Retinal pigment epithelial cell (primary cell): ENCODE data around the gene ERC2.

Experiments used
- DNase-seq: peaks from one replicate; pipeline ENCODE4 v3.0.0-alpha.2; 2010; ENCODE audit warnings: low read depth
- H3K4me3 ChIP-seq: 2 replicates; pipeline ENCODE4 v1.5.1; 2011; ENCODE audit warnings: mild to moderate bottlenecking, low read length, control low read depth, moderate library complexity
- TF ChIP-seq, protein P1 (sequence below): conservative IDR thresholded peaks from 2 replicates; pipeline ENCODE4 v1.5.1; 2011; ENCODE audit warnings: low read depth, low read length, control low read depth, inconsistent platforms

ERC2 gene

DNA sequence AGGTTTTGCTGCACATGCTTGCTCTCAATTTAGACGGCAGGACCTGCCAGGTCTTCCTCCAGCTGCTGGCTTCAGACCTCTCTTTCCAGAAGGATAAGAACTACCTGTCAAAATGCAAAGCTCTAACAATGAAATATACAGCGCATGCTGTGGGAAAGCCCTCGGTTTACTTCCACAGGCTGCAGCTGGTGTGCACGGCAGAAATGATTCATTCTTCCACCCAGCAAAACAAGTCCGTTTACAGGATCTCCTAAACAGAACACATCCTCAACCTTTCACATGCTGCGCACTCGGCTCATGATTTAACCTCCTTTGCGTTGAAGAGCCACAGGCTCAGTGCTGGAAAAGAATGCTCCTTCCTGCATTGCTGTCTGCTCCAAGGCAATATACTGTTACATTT lies 888.8 kb downstream of the ERC2 start:
- DNase-seq: no peak
- no peak overlapping the region for H3K4me3 ChIP-seq
- TF ChIP-seq, protein P1, sequence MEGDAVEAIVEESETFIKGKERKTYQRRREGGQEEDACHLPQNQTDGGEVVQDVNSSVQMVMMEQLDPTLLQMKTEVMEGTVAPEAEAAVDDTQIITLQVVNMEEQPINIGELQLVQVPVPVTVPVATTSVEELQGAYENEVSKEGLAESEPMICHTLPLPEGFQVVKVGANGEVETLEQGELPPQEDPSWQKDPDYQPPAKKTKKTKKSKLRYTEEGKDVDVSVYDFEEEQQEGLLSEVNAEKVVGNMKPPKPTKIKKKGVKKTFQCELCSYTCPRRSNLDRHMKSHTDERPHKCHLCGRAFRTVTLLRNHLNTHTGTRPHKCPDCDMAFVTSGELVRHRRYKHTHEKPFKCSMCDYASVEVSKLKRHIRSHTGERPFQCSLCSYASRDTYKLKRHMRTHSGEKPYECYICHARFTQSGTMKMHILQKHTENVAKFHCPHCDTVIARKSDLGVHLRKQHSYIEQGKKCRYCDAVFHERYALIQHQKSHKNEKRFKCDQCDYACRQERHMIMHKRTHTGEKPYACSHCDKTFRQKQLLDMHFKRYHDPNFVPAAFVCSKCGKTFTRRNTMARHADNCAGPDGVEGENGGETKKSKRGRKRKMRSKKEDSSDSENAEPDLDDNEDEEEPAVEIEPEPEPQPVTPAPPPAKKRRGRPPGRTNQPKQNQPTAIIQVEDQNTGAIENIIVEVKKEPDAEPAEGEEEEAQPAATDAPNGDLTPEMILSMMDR: no peak

DNA sequence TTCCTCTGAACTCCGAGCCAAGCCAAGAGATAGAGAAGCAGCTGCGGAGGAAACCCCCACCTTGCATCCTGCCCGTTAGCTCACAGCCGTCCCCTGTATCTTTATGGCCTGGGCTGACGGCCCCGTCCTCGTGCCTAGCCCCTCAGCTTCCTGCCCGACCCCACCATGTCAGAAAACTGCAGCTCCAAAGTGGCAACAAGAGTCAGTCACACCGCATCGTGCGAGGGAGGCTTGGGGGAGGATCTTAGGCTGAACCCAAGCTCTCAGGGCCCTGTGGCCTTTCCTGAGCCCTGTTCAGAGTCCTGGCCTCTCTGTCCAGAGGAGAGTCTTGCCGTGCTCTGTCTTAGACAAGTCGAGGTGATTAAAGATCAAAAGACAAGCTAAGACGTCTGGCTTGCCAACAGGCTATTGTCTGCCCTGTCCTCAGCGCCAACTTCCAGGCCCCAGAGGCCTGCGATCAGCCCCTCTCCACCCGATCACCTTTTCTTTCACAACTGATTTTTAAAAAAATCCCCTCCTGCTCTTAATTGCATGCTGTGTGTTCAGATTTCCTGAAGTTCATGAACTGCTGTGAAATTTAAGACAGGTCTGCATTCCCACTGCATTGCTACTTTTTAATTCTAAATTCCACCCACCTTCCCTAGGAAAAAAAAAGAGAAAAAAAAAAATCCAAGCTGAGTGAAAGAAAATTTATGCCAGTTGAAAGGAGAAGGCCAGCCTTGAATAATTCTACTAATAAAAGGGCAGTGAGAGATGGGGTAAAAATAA lies 891.5 kb downstream of the ERC2 start:
- TF ChIP-seq, protein P1: no peak
- no peak for DNase-seq
- no peak overlapping the region for H3K4me3 ChIP-seq

DNA sequence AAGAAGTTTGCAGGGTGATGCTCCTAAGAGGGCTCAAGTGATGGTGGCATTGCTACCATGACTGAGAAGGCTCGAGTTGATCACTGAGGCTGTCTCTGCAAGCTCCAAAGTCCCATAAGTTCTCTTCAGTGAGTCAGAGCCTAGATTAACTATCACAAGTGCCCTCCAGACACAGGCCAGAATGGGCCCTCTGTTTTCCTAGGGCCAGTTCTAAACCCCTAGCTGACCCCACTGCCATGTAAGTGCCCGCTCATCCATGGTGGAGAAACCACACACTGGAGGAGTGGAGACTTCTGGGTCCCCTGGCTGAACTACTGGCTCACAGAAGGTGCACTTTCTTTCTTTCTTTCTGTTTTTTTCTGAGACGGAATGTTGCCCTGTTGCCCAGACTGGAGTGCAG lies 893.6 kb downstream of the ERC2 start:
- TF ChIP-seq, protein P1: no peak
- no peak overlapping the region for H3K4me3 ChIP-seq
- DNase-seq: no peak

DNA sequence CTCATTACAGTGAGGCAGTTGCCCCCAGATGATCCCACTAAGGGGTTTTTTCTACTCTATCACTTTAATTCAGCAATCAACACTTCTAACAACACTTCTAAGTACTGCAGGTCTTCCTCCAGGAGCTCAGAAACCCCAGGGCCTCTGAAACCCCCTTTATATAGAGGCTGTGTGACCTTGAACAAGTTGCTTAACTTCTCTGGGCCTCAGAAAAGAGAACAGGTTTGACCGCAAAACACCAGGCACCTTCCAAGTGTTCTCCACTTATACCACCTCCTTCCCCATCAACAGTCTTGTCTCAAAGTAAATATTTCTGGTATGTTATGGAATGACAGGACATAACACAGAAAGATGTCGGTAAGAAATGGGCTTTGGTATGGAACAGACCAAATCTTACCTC lies 895.5 kb downstream of the ERC2 start:
- TF ChIP-seq, protein P1: no peak
- no peak for DNase-seq
- no peak overlapping the region for H3K4me3 ChIP-seq

DNA sequence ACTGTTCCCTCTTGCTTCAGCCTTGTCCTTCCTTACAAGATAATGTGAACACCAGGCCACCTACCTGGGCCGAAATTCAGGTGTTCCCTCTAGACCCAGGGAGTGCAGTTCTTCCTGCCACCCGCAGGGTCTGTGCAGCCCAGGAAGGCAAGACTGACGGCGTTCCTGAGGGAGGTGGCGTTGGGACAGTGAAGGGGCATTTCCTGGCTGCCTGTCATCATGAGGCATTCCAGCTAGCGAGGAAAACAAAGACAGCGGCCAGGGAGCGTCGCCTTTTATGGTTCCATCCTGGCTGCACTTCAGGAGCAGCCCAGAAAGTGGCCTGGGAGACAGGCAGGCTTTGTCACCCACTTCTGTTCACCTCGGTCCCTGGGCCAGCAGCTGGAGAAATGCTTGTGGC lies 896.4 kb downstream of the ERC2 start:
- TF ChIP-seq, protein P1: no peak
- DNase-seq: no peak
- H3K4me3 ChIP-seq: no peak overlapping the region

DNA sequence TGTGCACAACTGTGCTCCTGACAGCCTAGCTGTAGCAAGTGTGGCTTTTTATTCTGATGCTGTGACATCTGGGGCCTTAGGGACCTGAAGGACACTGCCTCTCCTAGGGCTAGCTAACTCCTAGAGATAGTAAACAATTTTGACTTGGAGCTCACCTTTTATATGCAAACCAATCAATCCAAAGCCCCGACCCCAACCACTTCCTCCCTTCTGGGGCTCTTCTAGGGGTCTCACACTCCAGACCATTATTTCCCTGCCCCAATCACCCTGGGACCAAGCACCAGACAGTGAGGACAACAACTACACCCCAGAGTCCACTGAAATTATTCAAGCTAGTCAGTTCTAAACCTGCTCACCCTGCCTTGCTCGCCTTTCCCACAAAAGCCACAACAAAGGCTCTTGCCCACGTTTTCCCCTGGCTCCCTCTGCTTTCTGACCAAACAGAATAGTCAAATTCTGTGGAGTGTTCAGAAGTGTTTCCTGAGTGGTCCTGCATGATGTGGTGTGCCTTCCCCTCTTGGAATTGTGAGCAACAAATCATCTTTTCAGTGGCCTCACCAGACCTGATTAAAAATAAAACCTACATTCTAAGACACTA lies 897.0 kb downstream of the ERC2 start:
- TF ChIP-seq, protein P1: no peak
- no peak overlapping the region for H3K4me3 ChIP-seq
- DNase-seq: no peak

DNA sequence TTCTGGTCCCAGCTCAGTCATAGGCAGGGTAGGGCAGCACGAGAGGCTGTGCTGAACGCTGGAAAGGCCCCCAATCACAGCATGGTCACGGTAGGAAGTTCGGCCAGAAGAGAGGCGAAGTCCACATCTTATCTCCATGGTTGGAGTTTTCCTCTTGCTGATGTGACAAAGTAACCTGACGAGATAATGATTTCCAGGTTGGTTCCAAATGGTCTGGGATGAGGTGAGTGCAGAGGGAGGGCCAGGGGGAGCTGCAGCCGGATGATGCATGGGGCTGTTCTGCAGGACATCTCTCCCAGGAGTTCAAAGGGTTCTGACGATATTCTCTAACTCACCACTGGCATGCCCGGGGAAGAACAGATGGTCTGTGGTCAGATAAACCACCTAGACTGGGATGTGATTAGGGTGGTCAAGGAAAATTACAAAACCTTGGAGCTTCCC lies 898.0 kb downstream of the ERC2 start:
- TF ChIP-seq, protein P1: no peak
- no peak overlapping the region for H3K4me3 ChIP-seq
- DNase-seq: no peak
